DMS79 treated with DMSO at 0.1 percent for 48 hours (cell line): ENCODE results near the gene ENC1.

Experiments
- DNase-seq: peaks from one replicate; lab custom pipeline; 2025; lab: John Stamatoyannopoulos, UW

ENC1 gene

DNA sequence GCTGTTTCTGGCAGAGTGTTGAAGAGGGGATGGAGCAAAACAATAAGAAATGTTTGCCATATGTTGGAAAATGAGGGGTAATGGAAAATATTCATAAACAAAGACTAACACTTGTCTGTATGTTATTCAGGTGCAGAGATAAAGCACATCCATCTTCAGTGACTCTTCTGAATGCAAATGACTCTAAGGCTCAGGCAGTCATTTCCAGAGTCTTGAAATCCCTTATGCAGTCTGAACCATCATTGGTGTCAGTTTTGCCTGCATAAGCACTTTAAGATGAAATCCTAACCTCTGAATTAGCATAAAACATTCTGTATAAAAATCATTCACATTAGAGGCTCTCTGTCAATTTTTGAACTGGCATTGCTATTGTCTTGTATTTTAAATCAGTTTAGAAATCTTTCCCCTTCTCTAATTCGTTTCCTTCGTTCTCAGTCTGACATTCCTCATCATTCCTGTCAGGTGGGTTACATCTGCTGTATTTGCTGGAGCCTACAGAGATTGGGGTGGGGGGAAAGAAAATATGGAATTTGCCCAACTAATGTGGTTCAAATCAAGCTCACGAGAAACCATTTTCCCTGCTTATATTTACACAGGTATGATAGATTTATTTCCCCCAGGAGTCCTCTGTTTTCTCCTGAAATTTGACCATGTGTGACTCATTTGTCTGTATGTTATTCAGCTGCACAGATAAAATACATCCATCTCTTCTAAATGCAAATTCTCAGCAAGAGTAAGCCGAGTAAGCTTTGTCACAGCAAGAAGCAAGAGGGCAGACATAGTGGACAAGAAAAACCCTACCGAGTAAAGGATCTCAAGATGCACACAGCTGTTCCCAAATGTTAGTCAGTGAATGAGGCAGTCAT lies 31.6 kb downstream of the ENC1 start:
- DNase-seq, result no peak

DNA sequence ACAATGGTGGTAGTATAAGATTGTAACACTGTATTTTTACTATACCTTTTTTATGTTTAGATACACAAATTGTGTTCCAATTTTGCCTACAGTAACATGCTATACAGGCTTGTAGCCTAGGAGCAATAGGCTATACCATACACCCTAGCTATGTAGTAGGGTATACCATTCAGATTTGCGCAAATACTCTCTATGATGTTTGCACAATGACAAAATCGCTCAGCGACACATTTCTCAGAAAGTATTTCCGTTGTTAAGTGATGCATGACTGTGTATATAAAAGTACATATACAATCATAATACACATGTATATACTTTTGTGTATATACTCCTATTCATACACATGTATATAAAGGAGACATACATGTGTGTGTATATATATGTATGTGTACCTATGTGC lies 34.8 kb downstream of the ENC1 start:
- no peak for DNase-seq

- no peak for DNase-seq
Observed at GRCh38 chr5:74603376-74603775, 37.2 kb downstream of the ENC1 start.

DNA sequence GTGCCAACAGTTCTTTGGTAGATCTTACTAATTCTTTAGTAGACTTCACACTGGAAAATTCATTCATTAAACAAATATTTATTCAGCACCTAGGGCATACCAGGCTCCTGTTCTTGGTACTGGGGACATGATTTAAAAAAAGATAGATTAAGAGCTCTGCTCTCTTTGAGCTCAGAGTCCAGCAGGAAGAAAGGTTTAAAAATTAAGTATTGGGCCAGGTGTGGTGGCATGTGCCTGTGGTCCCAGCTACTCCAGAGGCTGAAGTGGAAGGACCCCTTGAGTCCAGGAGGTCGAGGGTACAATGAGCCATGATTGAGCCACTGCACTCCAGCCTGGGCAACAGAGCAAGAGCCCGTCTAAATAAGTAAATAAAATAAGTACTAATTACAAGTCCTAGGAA lies 41.4 kb downstream of the ENC1 start:
- no peak for DNase-seq

- DNase-seq, result peak; percentile 30
Observed at GRCh38 chr5:74598731-74599130, 41.8 kb downstream of the ENC1 start.

DNA sequence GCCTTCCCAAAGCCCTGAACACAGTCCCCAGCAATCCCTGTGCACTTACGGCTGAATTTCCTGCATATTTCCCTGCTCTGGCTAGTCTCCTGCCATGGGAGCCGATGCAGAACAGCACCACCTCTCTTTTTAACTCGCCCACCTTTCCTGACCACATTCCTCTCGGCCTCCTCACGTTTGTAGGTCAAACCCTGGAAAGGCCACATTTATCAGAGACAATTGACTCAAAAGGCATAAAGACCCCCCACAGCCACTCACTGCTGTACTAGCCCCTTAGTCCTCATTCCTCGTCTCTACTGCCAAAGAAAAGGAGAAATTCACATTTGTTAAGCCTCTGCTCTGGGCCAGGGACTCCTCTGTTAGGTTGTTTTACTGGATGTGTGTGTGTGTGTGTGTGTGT lies 43.6 kb downstream of the ENC1 start:
- no peak for DNase-seq

DNA sequence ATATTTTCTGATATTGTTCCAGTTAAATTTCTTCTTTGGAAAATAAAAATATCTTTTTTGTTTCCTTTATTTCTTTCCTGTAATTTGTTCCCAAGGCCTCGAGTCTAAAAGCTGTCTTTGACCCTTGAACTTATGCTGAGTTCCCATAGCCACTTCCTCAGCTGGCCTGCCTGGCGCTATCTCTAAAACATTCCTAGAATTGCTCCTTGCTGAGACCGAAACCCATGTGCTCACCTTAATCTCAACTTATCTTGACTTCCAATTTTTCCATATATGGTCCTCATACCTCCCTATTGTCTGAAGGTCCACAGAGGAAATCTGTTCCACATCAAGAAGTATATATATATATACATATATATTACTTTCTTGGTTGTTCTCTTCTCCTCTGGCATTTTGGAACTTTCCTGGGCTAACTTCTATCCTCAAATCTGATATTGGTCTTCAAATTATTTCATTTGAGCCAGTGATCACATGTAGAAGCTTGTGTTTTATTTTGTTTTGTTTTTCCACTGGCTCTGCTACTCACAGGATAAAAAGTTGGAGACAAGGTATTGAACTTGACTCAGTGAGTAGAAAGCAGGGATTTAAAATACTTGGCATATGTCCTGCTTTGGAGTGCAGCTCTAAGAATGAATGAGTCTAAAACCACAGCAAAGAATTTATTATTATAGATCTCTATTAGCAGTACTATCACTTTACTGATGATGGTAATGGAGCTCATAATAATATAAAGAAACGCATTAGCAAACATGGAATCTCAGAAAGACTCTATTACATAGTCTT lies 45.2 kb downstream of the ENC1 start:
- no peak for DNase-seq

DNA sequence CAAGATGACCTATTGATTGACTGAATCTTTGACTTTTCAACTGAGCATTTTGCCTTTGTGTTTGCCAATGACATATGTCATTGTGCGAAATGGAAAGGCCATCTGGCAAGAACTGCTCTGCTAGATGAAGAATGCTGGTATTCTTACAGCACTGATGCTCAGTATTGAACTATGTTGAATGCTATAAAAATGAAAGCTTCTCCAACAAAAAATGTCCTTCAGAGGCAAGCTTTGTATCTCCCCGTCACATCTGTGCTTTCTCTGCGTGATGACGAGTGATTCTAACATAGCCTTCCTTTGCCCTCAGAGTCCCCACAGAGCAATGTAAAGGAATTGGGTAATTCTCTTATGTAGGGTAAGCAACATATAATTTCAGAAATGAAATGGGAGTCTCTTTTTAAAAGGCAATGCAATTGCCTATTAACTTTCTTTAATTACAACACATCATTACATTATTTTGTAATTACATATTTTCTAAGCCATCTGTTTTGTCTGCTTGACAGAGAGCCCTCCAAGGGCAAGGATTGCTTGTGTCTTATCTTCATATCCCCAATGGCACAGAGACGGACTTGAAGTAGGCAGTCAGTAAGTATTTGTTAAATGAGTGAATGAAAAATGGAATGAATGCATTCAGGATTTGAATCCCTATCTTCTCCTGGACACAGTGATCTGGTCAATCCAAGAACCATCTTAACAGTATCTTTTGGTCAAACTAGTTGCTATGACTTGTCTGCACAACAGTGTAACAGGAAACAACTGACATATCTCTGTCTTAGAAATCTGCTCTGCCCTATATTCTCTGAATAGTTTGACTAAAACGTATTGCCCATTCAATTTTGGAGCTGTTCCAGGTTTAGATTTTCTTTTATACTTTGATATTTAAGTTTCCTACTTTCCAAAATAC lies 46.1 kb downstream of the ENC1 start:
- DNase-seq, result no peak

DNA sequence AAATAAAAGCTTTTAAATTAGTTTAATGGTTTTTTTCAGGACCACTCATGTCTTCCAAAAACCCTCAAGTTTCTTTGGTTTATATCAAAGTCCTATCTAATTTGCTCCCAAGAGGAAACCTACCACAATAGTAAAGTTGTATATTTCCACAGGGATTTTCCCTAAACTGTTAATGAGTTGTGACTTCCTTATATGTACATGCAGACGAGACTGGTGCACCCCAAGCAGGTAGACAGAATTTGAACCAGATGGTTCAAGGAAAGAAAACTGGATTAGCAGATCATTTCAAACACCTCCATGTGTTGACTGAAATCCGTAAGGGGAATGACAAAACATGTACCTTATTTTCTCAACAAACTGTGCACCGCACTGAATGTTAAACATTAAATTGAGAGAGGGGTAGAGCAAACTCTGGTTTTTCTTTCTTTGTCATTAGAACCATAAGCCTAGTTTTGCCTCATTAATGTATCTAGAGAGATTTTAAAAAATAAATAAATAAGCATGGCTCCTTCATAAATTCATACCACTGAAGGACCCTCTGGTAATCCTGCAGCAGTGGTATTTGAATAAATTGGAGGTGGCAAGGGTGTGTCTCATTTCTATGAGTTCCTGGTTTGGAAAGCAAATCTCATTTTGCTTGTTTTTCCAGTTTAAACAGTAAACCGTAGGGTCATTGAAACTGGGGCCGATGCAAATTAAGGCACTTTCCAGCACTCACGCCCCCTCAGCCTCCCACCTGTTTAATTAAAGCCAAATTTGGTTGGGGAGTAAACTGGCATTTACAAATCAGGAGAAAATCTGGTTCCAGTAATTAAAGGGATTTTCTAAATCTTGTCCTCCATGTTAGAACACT lies 51.1 kb downstream of the ENC1 start:
- DNase-seq, result no peak

DNA sequence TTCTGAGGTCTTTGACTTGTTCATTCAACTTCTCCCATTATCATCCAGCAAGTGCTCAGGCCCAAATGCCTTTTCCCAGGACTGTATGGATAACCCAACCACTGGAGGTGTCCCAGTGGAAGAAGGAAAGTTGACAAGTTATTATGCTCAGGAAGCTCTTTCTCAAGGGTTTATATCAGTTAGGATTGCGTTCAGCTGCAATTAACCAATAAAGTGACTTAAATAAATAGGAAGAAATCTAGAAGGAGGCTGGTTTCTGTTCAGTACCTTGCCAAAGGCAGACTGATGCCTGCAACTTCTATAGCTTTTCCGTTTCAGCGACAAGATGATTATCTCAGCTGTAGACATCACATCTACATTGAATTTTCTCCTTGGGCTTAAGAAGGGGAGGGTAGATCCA lies 52.1 kb downstream of the ENC1 start:
- DNase-seq, result no peak

GRCh38 chr5:74587890-74588289 lies 52.6 kb downstream of the ENC1 start:
- DNase-seq, result no peak

- DNase-seq, result no peak
Observed at GRCh38 chr5:74587300-74587699, 53.2 kb downstream of the ENC1 start.

DNA sequence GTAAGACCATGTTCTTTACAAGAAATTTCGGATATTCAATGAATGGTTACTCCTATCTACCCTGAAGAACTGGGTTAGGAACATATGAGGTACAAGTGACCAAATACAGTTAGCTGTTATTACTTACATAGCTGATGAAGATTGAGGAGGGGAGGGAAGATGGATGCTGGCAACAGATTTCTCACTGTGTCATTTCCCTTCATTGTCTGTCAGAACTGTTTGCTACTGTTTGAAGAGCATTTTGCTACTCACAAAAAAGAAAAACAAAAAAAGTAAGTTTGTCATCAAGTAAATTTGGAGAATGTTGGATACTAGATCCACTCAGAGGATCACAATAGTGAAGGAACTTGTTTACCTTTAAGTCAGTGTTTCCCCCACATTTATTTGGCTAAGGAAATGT lies 53.7 kb downstream of the ENC1 start:
- DNase-seq, result no peak

- no peak for DNase-seq
Observed at GRCh38 chr5:74582853-74583252, 57.7 kb downstream of the ENC1 start.

DNA sequence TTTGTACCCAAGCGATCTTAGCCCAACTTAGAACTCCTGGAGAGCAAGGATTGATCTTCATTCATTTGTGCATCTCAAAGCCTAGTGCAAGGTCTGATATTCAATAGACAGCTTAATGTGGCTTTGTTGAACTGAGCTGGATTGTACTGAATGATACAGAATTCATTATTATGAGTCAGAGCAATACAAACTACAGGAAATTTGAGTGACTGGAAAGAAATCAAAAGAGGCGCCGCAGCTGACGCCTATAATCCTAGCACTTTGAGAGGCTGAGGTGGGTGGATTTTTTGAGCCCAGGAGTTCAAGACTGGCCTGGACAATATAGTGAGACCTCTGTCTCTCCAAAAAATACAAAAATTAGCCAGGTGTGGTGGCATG lies 58.6 kb downstream of the ENC1 start:
- no peak for DNase-seq

DNA sequence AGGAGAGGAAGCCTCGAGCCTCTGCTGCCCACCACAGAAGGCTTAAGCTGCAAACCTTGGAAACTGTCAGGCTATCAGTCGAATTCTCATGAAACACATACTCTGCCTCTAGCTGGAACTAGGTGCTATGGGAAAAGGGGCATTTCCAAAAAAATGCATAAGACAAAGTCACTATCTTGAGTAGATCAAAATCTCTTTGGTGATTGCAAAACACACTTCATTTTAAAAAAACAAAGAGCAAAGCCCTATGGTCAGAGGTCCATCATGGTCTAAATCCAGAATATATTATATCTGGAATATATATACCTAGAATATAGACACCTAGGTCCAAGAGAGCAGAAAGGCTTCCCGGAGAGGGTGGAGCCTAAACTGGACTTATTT lies 59.8 kb downstream of the ENC1 start:
- no peak for DNase-seq

- no peak for DNase-seq
Observed at GRCh38 chr5:74579215-74579614, 61.3 kb downstream of the ENC1 start.

DNA sequence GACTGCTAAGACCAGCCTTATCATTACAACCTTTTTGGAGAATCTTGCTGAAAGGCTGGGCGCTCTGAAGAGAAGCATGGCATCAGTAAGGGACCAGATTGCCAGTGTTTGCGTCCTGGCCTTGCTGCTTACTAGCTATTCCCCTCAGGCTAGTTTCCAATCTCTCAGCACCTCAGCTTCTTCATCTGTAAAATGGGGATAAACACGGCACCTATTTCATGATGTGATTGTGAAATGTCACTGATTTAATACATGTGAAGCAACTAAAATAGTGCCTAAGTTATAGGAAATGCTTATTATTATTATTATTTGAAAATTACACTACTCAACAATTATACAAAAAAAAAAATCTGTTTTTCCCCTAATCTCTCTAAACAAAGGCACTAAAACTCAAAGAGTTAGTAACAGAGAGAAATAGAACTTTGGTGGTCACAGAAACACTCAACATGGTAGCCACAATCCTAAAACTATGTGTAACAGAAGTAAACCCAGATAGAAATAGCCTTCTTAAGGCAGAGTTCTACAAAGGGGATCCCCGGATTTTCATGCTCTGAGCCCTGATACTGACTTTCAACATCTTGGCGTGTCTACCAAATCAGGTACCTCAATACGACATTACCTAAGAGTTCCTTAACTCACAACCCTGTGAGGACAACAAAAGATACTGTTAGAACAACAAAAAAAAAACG lies 62.0 kb downstream of the ENC1 start:
- no peak for DNase-seq
